ENCODE results near the gene BCL11A. TPM values are rescaled to one million over a fixed set of nuclear protein-coding genes. Genes with fewer than 3 reads are reported as not detected.

BCL11A gene
- total RNA-seq, 1 donor from 2014 or later = 43.0 TPM

DNA sequence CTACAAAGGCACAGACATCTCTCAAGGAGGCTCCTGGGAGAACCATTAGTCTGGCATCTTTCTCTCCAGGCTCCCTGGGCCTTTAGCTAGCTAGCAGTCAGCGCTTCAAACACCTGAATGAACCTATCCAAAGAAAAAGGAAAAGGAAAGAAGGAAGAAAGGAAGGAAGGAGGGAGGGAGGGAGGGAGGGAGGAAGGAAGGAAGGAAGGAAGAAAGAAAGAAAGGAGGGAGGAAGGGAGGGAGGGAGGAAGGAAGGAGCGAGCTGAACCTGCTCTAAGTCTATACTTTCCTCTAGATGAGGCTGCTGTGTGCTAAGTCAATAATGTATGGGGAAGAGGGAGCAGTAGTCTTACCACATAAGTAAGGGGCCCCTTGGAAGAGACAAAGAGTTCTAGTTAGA, 5.1 kb upstream of the BCL11A start:
- no peak for ATAC-seq

GRCh38 chr2:60557486-60557864, 4.0 kb upstream of the BCL11A start:
- no peak for ATAC-seq

GRCh38 chr2:60556576-60557485, 3.4 kb upstream of the BCL11A start:
- ATAC-seq = no peak

GRCh38 chr2:60556175-60556574, 2.7 kb upstream of the BCL11A start:
- ATAC-seq = no peak

GRCh38 chr2:60555783-60556139, 2.3 kb upstream of the BCL11A start:
- ATAC-seq = no peak

DNA sequence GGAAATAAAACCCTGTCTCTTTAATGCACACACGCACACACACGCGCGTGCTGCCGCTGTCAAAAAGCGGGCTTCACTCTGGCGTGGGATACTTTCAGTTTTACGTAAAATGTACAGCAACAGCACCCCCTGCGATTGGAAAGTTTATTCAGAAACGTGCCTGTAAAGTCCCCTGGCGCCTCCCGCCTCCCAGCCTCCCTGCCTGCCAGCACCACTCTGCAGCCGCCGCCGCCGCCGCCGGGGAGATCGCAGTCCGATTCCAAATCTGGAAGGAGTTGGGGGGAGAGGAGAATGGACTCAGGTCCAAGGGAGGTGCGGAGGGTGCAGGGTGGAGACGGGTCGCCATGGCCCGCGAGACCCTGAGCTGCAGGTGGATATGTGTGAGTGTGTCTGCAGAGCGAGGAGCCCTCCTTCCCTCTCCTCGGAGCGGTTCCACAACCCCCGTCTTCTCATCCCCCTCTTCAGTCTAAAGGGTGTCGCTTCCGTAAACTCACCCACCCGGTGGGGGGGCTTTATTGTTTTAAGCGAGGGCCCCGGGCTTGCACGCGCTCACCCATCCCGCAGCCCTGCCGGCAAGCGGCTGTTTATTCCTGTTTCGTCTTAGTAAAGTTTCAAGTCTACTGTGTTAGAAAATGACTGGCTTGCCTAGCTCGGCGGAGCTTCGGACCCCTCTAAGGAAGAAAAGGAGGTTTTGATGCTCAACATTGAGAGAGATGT, 1.8 kb upstream of the BCL11A start:
- ATAC-seq = peak; percentile 36

DNA sequence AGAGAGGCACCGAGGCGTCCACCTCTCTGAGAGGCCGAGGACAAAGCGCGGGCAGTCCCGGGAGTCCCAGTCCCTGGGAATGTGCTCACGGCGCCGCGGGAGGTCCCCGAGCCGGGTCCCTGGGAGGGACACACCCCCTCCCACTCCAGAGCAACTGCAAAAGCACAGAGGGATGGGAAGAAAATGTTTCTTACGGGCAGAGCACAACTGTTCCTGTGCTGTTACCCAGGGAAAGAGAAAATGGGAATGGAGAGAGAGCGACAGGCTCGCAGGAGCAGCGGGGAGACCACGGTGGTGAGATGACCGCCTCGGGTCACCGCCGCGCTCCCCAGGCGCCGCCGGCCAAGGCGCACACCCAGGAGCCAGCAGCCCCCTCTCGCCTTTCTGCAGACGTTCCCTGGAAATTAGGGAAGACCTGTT, 1.2 kb upstream of the BCL11A start:
- ATAC-seq = peak; percentile 2

DNA sequence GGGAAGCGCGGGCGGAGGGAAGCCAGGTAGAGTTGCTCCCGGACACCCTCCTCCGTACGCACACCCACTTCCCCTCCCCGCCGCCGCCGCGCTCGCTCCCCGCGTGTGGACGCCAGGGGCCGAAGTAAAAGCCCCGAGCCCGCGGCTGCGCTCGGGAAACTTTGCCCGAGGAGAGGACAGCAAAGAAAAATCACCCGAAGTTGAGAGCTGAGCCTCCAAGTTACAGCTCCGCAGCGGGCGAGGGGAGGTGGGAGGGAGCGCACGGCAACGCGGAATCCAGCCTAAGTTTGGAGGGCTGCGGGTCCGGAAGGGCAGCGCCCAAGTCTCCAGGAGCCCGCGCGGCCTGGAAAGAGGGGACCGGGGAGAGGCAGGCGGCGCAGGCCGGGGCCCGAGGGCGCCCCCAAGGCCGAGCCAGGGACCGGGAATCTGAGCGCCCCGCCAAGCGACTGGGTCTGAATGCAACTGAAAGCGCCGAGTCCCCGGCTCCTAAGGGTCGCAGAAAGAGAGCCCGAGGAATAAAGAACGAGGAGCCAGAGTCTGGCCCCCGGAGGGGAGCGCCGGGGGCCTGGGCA, 706 bp upstream of the BCL11A start:
- ATAC-seq = peak; percentile 34

DNA sequence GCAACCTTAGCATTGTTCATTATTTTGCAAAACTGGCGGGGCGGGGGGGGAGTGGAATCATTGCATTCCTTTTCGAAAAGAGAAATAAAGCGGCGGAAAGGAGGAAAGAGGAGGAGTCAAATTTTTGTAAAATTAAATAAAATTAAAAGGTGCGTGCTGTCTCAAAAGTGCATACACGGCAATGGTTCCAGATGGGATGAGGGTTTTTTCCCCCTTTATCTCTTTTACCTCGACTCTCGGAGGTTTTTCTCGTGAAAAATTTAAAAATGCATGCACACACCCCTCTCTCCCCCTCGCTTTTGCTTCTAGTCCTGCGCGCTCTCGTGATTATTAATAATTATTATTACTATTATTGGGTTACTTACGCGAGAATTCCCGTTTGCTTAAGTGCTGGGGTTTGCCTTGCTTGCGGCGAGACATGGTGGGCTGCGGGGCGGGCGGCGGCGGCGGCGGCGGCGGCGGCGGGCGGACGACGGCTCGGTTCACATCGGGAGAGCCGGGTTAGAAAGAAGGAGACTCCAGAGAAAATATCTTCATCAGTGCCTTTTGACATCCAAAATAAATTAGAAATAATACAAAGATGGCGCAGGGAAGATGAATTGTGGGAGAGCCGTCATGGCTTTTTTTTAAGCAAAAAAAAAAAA, 481 bp downstream of the BCL11A start:
- ATAC-seq = no peak

- no peak for ATAC-seq
These were observed 1.2 kb downstream of the BCL11A start for GRCh38 chr2:60552078-60552850.

DNA sequence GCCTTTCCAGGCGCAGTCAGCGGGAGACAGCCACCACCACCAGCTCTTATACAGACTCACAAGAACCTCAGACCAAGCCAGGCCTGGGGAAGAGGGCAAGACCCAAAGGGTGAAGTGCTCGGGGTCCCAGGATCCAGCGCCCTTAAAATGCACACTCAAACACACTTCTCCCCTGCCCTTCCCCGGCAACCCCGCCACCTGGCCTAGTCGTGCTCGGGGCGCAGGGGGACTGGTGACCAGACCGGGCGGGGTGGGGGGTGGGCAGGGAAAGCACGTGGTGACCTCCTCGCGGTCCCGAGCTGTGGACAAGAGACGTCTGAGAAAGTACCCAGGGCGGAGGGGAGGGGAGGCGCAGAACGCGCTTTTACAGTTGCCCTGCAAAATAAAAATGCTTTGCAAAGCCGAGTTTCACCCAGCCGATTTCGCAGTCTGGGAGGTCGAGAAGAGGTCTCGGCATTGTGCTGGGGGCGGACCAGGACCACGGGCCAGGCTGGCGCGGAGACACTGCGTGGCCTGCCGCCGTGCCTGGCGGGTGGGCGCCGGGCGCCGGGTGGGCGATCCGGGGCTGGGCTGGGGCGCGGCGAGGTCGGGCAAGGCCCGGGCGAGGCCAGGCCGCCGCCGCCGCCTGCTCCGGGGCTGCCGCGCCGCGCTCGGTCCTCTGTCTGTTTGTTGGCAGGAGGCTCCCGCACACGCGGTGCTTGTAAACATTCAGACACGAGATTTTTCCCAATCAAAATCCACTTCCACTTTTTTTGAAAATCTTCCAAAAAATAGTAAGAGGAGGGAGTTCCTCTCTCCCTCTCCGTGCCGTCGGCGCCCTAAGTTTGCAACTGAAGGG, 2.0 kb downstream of the BCL11A start:
- ATAC-seq = peak; percentile 12

GRCh38 chr2:60550984-60551239, 2.5 kb downstream of the BCL11A start:
- no peak for ATAC-seq

GRCh38 chr2:60550178-60550983, 3.1 kb downstream of the BCL11A start:
- peak; percentile 78 for ATAC-seq

DNA sequence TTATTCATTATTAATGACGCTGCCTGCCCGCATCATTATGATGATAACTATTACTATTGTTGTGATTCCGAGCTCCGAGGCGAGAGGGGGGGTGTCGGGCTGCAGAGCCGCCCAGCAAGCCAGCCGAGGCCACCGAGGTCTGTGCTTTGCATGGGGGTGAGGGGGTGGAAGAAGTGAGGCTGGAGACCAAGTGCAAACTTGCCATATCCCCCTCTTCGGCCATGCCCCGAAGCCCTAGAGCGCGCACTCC, 3.6 kb downstream of the BCL11A start:
- ATAC-seq = peak; percentile 3

DNA sequence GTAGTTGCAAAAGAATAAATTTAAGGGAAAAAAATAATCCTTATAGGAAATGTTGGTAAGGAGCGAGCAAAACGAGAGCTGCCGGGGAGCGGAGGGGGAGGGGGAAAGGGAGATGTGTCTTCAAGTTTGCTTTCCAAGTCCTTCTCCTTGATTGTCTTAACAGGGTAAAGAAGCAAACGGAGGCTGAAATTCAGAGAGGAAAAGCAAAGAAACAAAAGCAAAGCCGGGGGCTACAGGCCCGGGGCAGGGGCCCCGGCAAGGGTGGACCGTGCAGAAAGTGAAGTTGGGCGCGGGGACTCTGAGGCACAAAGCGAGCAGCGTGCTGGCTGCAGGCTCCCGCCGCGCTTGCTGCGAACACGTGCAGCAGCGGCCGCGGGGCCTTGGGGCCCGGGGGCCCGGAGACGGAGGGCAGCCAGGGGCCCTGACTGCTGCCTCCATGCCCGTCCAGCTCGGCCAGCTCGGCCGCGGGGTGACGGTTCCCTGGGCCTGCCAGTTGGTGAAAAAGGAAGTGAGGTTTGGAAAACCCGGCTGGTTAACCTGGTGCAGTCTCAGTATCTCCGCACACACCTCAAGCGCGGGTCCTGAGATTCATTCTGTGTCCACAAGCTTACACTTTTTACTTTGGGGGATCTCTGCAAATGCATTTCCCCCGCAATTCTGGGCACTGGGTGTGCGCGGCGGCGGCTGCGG, 4.1 kb downstream of the BCL11A start:
- peak; percentile 1 for ATAC-seq

- ATAC-seq = no peak
These were observed 4.6 kb downstream of the BCL11A start for GRCh38 chr2:60548845-60549237.

DNA sequence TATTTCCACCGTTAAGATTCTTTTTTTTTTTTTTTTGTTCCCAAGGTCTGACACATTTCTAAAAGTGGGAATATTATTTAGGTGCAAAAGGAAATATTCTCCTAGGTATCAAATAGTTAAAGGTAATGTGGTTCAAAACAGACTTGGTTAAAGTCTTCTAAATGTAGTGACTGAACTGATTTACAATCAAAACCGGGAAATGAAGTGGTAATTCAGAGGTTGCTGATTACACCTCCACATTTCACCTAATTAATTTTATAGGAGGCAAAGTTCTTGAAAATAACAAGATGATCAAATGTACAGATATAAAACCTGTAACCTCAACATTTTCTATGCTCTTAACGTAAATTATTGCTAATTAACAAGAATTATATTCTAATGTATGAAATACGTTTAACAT, 5.1 kb downstream of the BCL11A start:
- ATAC-seq = no peak

DNA sequence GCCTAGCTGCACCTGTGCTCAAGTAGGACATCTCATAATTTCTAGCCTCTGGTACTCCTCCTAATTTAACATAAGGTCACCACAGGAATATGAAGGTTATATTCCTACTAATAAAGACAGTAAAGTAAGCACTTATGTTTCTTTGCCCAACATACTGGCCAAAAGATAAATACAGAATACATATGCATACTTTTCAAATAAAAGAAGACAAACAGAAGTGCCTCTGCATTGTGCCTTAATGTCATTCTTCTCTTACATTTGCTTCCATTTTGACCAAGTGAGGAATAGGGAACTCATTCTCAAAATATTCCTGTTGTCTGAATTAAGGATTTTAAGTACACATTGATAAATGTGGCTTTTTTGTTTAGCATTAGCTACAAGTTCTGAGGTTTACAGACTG, 5.6 kb downstream of the BCL11A start:
- ATAC-seq = no peak

- ATAC-seq = no peak
These were observed 6.6 kb downstream of the BCL11A start for GRCh38 chr2:60546756-60547420.

Data from esophagus mucosa (tissue), 1 donor.